Right lung (tissue), 5 donors: ENCODE measurements around the gene SLC24A3. TPM values are rescaled to one million over a fixed set of nuclear protein-coding genes. Genes with fewer than 3 reads are reported as not detected.

Experiments used
- DNase-seq, 2 donors: peaks; one replicate each; pipeline ENCODE4 v3.0.0-alpha.2; 2013
- polyA plus RNA-seq, 5 donors: library from polyadenylated mRNA; unstranded; fragments of 120-200 nt; gene quantifications; one replicate each; pipeline versions ENCODE4 v1.2.1 to v1.2.3, GENCODE V29; 2013; ENCODE audit warnings: inconsistent platforms in 1 of 5, low replicate concordance in 1 of 5; ENCODE audit not compliant: insufficient read length in 5 of 5, insufficient read depth in 1 of 5

The SLC24A3 gene
- polyA plus RNA-seq, 5 donors: 5.9 to 8.1 (median 6.8) TPM

DNA sequence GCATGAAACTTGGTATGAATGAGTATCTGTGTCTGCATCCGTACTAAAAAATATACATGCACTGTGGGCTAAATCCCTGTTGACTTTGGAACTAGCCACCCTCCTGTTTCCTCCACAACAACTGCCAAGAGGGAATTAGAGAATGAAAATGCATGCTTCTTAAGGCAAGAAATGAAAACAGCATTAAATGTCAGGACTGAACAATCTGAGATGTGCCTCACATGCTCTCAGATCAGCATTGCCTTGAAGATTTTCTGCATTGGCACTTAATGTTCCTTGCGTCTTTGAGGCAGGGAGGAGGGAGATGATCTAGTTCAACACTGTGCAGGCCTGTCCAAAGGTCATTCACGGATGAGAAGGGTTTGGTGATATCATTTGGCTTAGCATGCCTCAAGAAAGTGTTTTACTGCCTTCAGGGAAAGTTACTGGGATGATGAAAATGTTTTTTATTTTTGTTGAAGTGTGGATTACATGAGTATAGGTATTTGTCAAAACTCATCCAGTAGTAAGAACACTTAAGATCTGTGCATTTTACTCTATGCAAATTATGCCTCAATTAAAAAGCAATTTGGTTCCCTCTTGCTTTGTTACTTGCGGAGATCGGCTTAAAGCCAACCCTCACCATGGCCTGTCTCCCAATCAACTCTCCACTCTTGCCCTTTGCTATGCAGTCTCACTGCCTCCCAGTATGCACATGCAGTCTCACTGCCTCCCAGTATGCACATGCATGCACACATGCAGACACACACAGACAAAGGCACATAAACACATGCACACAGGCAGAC, 498.1 kb downstream of the SLC24A3 start:
- DNase-seq: no peak

DNA sequence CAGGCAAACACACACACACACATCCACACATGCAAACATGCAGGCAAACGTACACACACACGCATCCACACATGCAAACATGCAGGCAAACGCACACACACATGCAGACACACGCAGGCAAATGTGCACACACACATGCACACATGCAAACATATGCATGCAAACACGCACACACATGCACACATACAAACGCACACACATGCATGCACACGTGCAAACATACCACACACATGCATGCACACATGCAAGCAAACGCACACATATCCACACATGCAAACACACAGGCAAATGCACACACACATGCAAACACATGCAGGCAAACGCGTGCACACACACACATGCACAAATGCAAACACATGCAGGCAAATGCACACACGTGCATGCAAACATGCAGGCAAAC, 498.7 kb downstream of the SLC24A3 start:
- DNase-seq: no peak

DNA sequence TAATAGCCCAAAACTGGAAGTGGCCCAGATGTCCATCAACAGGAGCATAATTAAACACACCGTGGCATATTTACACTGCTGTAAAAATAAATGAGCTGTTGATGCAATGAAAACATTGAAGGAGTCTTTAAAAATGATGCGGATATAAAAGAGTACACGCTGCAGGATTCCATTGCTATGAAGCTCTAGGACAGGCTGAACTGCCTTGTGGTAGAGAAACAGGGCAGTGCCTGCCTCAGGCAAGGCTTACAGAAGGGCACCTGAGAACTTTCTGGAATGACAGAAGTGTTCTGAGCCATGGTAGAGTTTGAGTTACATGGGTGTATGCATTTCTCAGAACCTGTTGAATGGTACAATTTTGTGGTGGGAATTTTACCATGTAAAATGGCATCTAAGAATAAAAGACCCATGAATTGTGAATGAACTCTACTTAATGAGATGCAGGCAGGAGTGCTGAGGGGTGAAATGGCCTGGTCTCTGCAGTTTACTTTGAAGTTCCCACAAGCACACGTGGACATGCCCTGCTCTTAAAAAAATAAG, 500.3 kb downstream of the SLC24A3 start:
- peak in 1 of 2 donors; percentile 34 for DNase-seq

DNA sequence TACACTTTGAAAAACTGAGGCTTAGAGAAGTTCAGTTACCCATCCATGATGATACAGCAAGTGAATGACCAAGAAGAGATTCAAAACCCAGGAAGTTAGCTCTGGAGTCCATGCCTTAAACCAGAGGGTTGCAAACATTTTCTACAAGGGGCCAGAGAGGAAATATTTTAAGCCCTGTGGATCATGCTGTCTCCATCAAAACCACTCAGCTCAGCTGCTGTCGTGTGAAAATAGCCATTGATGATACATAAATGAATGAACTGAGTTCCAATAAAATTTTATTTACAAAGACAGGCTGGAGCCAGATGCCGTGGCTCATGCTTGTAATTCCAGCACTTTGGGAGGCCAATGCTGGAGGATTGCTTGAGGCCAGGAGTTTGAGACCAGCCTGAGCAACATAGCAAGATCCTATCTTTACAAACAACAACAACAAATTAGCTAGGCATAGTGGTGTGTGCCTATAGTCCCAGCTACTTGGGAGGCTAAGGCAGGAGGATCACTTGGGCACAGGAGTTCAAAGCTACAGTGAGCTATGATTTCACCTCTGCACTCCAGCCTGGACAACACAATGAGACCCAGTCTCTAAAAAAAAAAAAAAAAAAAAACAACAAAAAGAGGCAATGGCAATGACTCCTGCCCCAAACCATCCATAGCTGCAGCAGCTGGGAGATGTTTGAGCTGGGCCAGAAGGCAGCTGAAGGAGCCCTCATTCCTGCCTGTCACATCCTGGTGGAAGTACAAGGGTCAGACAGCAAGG, 501.6 kb downstream of the SLC24A3 start:
- no peak for DNase-seq

DNA sequence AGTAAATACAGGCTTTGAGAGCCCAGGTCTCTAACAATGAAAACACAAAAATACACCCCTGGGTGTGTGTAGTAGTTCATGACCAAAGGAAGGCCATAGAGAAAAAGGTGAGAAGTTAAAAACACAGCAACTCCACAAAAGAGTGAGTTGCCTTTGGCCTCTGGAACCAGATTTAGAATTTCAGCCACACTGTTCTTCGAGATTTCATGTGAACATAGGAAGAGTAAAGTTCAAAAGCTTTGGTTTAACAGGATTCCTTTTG, 502.1 kb downstream of the SLC24A3 start:
- no peak for DNase-seq

DNA sequence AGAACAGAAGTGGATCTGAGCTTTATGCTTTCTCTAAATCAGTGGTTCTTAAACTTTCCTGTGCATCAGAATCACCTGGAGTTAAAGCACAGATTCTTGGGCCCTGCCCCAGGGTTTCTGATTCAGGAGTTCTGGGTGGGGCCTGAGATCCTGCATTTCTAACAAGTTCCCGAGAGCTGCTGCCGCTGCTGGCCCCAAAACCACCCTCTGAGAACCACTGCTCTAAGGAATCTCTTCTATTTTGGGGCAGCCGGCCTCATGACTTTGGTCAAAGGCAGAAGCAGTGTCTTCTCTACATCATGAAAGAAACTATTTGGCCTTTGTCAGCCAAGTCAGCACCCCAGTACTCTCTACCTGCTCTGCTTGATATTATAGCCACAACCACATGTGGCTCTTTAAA, 503.5 kb downstream of the SLC24A3 start:
- DNase-seq: no peak

DNA sequence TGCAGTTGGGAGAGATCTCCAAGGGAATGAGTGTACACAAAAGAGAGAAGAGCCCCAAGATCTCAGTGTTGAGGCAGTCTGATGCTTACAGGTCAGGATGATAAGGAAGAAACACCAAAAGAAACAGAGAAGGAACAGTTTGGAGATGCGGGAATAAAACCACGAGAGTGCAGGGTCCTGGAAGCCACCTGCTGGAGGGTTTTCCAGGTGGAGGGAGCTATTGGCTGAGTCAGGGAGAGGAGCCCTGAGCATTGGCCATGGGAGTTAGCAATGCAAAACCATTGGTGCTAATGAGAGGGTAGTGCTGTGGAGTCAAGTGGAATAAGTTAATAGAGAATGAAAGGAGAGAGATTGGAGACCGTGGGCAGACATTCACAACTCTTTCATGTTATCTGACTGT, 506.4 kb downstream of the SLC24A3 start:
- no peak for DNase-seq

DNA sequence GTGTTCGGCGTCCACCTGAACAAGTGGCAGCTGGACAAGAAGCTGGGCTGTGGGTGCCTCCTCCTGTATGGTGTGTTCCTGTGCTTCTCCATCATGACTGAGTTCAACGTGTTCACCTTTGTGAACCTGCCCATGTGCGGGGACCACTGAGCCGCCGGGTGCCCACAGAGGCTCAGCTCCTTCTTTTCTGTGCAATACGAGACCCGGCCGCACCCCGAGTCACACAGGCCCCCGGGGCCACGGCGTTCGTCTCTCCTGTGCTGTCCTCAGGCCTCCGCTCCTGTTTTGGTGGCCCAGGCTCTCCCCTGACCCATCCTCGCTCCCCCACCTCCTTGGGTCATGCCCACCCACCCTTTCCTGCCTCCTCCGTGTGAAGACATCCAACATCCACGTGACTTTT, 508.5 kb downstream of the SLC24A3 start:
- no peak for DNase-seq

DNA sequence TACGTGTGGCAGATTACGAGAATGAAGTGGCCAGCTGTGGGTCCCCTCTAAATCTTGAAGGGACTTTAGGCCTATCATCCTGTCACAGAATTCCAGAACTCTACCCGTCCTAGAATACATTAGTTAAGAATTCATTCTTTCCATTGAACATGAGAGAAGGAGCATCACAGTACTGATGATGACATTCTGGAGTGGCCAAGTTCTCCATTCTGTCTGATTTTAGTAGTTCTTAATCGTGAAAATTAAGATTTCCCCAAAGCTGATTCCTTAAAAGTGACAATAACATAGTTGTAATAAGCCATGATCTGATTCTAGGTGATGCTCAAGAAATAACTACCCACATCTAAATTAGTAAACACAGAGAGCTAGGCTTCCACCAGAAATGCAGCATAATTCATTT, 510.6 kb downstream of the SLC24A3 start:
- DNase-seq: no peak

DNA sequence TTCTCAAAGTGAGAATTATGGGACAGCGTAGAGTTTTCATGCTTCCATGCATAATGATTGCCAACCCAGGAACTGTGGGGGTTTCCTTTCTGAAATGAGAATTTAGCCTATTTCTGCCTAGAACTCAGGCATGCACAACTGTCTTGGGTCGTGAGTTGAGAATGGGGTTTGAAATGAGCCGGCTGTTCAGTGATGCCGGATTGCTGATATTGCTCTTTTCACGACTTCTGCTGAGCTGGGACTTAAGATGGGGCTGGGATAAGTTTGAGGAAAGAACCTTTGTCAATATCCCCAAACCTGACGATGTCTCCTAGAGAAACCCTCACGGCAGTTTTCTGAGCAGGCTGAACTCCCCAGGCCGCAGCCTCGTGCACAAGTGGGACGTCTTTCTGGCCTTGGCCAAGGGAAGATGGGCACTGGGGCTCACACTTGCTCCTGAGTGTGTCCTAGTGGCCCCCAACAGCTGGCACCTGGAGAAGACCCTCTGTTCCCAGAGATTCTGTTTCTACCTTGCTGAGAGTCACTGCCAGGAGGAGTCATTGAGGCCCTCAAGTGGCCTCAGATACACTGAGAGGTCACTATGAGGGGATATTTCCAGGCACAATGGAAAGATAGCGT, 511.5 kb downstream of the SLC24A3 start:
- DNase-seq: no peak

DNA sequence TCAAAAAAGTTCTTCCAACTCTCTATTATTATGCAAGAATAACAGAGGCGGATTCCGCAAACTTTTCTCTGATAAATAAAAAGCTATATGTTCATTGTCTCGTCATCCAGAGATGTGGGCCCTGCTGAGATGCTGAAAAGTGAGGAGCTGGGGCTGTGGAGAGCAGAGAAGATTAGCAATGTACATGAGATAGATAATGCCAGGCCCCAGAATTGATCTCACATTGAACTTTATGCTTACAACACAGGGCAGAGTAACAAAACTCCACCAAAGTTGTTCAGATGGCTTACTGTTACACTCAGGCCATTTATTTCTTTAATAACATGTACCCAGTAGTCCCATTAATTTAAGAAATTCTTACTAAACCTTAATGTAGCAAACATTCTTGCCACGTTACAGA, 512.9 kb downstream of the SLC24A3 start:
- no peak for DNase-seq

DNA sequence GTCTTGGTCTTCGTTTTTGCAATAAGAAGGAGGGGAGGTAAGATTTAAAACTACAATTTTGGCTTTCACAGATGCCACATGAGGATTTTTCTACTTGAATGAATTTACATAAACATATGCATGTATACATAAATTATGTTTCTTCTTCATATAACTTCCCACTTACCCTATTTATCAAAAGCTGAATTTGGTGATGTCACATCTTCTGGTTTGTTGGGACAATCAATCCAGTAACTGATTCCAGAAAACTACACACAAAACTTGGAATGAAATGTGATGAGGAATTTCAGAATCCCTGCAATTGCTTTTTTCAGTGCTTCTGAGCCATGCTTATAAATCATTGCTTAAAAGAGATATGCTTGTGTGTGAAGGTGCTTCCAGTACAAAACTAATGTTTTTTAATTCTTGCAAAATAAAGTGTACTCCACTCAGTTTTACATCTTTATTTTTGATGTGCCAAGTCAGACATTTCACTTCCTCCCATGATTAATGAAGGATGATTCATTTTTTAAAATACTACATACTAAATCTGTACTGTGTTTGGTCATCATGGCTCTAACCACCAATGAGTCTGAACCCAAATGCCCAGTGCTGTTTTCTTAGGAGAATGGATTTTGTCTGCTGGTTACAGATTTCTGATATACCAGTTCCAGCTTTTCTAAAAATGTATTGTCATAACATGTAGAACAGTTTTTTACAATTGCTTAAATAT, 513.5 kb downstream of the SLC24A3 start:
- no peak for DNase-seq

DNA sequence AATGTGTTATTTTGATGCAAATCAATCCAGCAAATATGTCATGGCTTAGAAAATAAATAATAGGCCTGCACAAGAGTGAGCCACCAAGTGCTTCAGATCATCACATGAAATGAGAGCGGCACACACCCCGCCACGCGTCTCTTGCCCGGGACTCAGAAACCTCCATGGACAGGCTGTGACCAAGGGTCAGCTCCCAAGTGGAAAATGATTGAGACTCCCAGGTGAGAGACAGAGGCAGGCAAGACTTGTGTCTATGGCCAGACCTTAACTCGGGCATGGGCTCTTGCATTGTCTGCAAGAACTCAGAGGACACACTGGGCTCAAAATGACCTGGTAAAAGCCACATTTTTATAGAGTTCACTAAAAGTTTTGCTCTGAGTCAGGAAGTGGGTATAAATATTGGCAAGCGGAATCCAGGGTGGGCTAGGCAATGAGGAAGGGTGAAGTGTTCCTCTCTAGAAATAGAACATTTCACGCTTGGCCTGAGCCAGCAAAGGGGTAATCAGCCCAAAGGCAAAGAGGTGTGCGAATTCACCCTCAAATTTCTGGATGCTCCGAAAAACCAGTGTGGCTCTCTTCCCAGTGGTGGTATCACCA, 514.9 kb downstream of the SLC24A3 start:
- DNase-seq: no peak

DNA sequence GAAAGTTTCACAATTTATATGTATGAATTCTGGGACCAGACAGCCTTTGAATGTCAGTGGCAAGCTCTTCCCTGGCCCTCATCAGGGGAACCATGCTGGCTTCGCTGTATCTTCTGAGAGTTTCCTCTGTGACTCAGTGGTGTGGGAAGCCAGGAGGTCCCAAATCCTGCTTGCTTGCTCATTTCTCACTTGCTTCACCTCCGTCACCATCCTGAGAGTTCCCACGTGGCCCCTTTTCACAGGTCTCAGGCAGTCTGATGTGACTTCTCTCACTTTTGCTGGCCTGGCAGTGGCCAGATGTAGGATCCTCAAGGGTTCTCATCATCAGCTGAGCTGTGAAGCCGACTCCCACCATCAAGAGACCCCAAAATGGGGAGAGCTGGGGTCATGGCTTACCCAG, 517.2 kb downstream of the SLC24A3 start:
- DNase-seq: no peak

DNA sequence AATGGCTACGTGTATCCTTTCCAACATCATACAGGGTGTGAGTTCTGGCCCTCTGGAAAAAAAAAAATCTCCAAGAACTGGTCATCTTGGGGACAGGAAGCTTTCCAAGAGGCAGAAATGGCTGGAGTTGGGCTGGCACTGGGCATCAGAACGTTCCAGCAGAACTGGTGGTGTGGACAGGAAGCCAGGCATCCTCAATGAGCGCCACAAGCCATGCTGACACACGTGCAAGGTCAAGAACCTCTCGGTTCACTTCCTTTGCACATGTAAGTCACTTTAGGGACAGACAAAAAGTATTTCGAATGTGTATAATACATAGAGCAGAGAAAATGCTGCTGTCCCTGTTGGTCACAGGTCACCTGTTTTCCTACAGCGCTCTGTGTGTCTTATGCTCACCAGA, 518.3 kb downstream of the SLC24A3 start:
- DNase-seq: no peak

DNA sequence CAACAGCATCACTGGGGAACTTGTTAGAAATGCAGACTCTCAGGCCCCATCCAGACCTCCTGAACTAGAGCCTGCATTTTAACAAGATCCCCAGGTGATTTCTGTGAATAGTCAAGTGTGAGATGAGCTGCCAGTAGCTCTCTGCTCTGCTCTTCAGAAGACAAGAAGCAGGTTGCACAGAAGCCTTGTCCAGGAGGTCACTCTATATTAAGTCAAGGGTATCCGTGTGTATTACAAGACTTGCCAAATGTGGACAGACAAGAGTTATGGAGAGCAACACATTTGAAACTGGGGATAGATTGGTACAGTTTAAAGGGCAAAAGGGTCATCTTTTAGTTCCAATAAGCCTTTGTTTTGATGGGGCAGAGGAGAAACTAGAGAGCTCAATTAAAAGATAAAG, 522.4 kb downstream of the SLC24A3 start:
- no peak for DNase-seq

DNA sequence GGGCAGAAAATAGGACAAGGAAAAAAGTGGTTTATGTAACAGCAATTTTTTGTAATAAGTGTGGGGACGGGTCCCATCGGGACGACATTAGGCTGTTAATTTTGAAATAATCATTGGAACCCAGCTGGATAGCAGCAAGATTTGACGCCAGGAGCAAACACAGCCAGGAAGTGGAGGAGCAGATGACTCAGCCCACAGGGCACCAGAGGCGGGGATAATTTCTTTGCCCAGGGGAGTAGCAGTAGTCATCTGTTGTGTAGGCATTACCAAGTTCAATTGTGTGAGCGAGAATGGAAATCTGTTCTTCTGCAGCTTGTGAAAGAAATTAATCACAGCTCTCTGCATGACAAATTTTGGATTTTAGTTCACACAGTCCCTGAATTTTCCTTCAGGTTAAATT, 523.0 kb downstream of the SLC24A3 start:
- DNase-seq: no peak

DNA sequence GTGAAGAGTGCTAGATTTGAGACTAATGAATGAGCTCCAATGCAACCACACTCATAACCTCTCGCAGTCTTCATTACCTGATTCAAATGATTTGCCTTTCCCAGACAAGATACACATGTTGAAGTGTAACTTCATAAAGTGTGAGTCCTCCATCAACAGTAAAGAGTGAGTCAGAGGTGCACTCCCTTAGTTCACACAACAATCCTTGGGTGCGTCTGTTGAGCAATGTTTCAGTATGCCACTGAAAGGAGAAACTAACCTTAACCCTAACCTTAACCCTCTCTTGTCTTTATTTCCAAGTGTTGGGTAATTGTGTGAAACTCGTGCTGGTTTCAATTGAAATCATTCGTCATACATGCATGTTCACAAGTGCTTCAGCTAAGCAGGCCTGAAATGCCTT, 524.6 kb downstream of the SLC24A3 start:
- DNase-seq: no peak

DNA sequence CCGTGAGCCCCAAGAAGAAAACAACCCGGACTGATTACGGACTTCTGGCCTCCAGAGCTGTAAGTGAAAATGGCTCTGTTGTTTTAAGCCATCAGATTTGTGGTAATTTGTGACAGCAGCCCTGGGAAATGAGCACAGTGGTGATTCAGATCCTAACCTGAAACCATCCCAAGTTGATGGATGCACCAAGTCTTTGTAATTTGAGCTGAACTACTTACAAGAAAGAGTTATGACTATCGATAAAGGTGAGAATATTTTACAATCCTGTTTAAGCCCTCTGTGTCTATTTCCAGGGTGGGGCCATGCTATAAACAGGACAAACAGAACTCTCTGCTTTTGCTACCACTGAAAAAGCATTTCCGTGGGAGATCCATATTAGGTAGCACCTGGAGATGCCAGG, 526.5 kb downstream of the SLC24A3 start:
- no peak for DNase-seq

DNA sequence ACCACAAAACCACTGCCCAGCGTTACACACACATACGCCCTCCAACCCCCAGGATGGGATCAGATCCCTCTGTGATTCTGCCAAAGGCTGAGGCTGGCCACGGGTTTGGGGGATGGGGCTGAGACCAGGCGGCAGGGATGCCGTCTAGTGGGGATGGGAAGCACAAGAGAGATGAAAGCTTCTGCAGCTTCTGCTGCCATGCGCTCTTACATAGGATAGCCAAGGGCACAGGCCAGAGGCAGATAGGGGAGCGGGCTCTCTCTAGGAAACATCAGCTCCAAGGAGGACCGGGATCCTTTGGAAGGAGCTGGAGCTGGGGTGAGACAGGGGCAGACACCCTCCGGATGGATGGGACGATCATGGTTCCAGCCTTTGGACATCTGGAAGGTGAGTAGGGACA, 526.9 kb downstream of the SLC24A3 start:
- no peak for DNase-seq

DNA sequence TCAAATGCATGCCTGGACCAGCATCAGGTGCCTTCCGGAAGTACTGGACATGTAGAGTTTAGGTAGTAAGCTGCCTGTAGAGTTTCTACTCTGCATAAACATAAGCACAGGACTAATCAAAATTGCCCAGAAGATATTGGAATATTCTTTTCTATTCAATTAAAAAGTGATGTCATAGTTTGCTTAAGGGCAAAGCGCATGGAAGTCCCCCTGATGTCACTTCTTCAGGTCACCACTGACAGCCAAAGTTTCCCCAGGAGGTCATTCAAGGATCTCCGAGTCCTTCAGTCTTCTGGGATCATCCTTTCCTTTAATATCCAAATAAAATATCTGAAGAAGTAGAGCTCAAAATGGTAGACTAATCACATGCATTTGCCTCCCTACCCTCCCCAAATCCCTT, 528.1 kb downstream of the SLC24A3 start:
- no peak for DNase-seq

DNA sequence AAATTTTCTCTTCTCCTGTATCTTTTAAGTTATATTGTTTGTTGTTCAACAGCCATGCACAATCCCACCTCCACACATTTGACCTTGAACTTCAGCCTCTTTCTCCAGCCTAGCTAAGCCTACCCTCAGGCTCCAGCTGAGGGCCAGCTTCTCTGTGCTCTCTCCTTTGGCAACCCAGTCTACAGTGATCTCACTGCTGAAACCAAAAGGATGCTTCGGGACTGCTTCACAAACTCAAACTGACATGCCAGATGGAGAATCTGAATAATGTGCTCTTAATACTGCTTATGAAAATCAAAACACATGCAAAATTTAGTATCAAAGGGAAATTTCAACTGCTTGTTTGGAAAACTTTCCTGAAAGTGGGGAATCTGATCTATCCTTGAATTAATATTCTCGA, 529.5 kb downstream of the SLC24A3 start:
- DNase-seq: no peak
